Superior temporal gyrus (tissue), 1 donor: ENCODE measurements around the gene PLEKHA5.
A peak's percentile ranks its signal among the peaks of the same experiment; 100 is the strongest.
"Not testable (repeated sequence)": the region's sequence is repeated elsewhere in the genome, so short reads cannot be mapped to it uniquely, and the experiment has no call there.

Experiments used
- DNase-seq: peaks from one replicate; pipeline ENCODE4 v3.0.0-alpha.2; 2016; ENCODE audit errors: extremely low spot score

PLEKHA5 gene

DNA sequence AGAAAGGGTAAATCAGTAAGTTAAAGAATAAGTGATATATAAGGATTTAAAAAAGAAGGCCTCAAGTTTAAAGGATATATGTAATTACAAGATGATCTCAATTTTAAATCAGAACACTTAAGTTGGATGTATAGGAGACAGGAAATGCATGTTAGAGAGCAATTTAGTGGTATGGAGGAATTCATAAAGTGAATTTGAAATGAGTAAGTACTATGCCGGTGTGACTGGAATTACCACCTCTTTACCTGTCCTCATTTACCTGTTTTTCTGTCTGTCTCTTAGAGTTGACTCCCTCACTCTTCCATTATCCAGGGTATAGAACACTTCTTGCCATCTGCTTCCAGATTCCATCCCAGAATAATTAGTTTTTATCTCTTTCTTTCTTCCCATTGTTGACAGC lies 73.5 kb downstream of the PLEKHA5 start:
- no peak for DNase-seq

DNA sequence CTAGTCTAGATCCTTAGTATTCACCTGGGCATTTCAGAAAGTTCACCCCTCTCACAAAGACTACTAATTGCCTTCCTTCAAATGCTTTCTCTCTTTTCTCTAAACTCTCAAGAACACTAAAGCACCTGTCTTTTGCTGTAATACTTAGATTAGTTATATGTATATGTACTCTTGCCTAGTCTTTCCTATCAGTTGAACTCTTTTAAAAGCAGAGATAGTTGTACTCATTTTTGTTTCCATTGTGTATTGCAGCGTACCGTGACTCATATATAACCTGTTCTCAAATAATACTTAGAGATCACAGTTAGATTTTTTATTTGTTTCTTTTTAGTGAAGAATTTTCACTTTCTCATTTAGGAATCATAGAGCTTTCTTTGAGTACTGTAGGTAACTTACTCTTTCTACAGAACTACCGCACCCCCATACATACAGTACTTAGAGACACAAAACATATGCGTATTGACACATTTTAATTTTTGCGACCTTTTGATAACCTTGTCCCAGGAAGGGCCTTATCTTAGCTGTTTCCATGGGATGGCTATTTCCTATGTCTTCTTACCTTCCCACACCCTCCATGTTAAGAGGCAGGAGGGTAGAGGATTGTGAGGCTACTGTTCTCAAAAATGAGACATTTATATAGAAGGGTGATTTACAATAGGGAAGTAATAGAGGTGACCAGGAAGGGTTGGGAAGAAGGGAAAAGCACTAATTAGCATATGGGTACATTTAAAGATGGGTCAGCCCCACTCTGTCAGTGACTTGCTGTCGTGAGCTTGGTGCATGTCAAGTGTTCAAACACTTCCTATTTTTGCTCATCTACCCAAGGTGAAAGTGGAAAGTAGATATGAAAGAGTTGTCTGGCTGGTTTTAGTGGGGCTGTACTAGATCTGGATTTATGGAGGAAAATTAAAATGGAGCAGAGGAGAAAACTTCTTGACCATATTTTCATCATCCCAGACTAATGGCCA lies 74.3 kb downstream of the PLEKHA5 start:
- no peak for DNase-seq

DNA sequence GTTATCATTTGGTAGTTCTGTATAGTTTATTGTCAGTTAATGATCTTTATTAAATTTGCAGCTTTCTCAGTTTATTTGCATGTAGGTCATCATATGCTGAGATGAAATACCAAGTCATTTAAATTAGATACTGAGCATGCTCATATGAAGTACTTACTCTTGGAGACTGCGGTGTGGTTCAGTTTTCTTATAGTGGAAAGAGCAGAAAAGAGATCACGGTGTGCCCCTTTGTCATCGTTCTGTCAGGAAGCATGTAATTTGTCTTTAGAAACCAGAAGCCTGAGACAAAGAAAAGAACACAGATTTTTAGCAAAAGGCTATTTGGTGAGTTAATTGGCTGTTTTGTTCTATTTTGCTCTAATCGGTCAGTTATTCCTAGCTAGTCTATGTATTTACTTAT lies 75.6 kb downstream of the PLEKHA5 start:
- DNase-seq = peak; percentile 74

- DNase-seq = no peak
Measured at GRCh38 chr12:19206493-19207077, 77.1 kb downstream of the PLEKHA5 start.

GRCh38 chr12:19208456-19208855 lies 78.9 kb downstream of the PLEKHA5 start:
- no peak for DNase-seq

DNA sequence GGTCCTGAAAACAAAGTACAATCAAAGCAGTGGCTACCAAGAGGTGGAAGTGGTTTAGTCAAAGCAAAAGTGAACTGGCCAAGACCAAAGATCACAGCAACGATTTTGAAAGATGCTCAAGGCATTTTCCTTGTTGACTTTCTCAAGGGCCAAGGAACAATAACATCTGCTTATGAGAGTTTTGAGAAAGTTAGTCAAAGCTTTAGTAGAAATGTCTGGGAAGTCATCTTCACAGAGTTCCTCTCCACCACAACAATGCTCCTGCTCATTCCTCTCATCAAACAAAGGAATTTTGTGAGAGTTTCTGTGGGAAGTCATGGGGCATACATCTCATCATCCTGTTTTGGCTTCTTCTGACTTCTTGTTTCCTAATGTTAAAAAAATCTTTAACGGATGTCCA lies 80.1 kb downstream of the PLEKHA5 start:
- DNase-seq = no peak

- no peak for DNase-seq
Measured at GRCh38 chr12:19211802-19212201, 82.3 kb downstream of the PLEKHA5 start.

DNA sequence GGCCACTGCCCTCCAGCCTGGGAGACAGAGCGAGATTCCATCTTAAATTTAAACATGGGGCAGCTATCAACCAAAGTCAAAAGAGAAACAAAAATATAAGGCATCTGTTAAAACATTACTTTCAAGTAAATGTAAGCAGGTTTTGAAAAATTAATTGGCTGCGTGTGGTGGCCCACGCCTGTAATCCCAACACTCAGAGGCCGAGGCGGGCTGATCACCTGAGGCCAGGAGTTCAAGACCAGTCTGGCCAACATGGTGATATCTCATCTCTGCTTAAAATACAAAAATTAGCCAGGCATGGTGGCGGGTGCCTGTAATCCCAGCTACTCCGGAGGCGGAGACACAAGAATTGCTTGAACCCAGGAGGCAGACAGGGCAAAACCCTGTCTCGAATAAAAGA lies 82.7 kb downstream of the PLEKHA5 start:
- DNase-seq = no peak

GRCh38 chr12:19214020-19214419 lies 84.5 kb downstream of the PLEKHA5 start:
- DNase-seq = no peak

DNA sequence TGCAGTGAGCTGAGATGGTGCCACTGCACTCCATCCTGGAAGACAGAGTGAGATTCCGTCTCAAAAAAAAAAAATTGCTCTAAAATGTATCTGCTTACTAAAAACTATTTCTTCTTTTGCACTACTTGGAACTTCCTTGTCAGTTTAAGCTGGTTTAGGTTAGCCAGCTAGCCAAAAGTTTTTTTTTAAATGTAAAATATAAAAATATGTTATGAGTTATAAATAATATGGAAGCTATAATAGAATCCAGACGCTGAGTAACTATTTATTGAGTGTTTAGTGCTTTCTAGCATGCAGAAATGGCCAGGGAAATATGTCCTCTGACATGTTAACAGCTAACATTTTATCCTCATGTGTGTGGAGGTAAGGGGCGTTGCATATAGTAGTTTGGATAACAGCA lies 85.6 kb downstream of the PLEKHA5 start:
- no peak for DNase-seq

DNA sequence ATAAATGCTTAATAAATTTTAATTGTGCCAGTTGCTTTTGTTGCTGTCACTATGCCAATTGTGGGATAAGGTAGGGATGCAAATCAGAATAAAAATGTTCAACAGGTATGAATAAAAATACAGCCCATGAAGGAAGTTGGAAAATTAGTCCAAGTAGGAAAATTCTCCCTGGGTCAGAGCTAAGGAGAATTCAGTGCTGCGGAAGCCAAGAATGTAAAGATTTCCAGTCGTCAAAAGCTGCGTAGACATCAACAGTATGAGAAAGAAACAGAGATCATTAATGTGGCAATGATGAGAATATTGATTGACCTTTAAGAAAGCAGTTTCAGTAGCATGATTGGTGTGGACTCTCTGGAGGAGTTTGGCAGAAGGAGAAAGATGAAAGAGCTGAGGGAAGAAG lies 87.9 kb downstream of the PLEKHA5 start:
- DNase-seq = no peak

DNA sequence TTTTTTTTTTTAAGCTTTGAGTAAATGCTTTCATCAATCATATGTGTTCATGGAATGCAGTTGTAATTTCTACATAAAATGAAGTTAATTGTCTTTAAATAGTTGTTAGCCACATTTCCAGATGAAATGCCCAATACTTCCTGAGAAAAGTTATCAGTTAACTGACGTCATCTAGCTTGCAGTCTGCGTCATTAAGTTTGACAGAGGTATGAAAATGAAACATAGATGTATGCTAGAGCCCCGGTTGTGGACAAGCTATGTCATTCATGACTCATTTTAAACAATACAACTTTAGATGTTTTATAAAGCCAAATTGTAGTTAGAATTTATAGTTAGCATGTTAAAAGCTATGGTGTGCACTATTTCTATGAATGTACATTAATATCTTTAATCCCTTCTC lies 90.7 kb downstream of the PLEKHA5 start:
- DNase-seq = no peak

DNA sequence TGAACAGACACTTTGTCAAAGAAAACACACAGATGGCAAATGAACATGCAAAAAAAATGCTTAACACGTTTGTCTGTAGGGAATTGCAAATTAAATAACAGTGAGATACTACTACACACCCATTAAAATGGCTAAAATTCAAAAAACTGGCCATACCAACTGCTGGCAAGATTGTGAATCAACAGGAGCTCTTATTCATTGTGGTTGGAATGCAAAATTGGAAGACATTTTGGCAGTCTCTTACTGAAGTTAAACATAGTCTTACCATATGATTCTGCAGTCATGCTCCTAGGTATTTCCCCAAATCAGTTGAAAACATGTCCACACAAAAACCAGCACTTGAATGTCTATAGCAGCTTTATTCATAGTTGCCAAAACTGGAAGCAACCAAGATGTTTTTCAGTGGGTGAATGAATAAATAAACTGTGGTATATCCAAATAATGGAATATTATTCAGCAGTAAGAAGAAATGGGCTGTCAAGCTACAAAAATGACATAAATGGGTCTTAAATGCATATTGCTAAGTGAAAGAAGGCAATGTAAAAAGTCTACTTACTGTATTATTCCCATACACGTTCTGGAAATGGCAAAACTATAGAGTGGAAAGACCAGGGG lies 91.4 kb downstream of the PLEKHA5 start:
- DNase-seq = no peak

- no peak for DNase-seq
Measured at GRCh38 chr12:19222558-19222957, 93.0 kb downstream of the PLEKHA5 start.

GRCh38 chr12:19223018-19223417 lies 93.5 kb downstream of the PLEKHA5 start:
- no peak for DNase-seq

DNA sequence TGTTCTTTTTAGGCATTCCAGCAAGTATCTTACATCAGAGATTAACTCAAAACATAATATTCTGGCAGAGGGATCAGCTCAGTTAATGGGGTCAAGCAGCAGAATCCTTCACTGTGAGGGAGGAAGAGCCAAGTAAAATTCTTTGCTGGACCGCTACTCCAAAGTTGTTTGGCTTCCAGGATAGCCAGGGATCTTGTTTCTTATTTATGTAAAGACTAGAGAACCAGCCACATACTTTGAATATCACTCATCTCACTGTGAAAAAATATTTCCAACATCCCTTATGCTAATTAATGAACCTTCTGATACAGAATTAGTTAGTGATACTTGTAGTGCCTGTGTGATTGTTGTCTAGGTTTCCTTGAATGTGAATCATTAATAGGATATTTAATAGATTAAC lies 94.2 kb downstream of the PLEKHA5 start:
- no peak for DNase-seq

GRCh38 chr12:19224746-19225145 lies 95.2 kb downstream of the PLEKHA5 start:
- no peak for DNase-seq

DNA sequence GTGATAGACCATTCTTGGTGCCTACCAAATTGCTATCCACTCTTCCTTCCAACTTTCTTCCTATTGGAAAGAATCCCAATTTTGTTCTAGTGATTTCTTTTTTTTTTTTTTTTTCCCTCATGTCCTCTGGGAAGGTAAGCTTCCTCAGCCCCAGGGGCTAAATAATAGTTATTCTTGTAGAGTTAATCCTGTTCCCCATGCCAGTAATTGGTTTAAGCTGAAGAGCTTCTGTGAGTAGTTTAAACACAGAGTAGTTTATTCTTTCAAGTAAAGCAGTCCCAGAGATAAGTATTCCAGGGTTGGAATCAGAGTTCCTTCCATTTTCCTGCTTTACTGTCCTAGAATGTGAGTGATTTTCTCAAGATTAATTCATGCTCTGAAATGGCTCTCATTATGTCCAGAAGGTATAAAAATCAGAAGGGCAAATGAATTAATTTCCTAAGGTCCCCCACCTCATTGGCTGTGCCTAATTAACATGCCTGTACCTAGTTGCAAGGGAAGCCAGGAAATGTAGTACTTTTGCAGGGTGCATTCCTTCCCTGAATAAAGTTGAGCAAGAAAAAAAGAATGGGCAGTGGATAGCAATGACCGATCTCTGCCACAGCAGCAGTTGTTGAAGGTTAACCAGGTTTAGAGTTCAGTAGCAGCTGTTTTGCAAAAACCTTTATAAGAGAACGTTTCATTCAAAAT lies 97.8 kb downstream of the PLEKHA5 start:
- no peak for DNase-seq

GRCh38 chr12:19227880-19228210 lies 98.3 kb downstream of the PLEKHA5 start:
- DNase-seq = no peak

- DNase-seq = not testable (repeated sequence)
Measured at GRCh38 chr12:19229021-19229420, 99.5 kb downstream of the PLEKHA5 start.

DNA sequence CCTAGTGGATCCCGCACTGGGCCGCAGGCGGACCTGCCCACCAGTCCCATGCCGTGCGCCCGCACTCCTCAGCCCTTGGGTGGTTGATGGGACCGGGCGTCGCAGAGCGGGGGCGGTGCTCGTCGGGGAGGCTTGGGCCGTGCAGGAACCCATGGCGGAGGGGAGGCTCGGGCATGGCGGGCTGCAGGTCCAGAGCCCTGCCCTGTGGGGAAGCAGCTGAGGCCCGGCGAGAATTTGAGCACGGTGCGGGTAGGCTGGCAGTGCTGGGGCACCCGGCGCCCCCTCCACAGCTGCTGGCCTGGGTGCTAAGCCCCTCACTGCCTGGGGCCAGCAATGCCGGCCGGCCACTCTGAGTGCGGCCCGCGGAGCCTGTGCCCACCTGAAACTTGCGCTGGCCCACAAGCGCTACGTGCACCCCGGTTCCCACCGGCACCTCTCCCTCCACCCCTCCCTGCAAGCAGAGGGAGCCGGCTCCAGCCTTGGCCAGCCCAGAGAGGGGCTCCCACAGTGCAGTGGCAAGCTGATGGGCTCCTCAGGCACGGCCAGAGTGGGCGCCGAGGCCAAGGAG lies 100.8 kb downstream of the PLEKHA5 start:
- no peak for DNase-seq

DNA sequence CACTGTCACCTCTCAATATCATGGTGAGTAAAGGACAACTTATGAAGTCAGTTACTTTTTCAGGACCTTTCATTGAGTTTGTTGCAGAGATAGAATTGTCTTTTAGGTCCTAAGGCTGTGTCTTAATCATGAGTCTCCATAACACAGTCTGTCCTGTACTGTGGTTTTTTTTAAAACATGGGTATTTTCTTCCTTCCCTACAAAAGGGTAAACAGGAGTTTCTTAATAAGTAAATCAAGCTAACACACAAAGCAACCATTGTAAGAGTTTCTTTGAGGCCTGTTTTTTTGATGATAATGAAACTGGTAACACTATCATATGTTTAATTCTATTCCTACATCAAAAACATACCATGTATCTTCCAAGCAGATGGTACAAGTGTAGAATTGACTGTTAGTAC lies 101.4 kb downstream of the PLEKHA5 start:
- no peak for DNase-seq
